ENCODE results near the gene SHISA7.

Gene SHISA7

DNA sequence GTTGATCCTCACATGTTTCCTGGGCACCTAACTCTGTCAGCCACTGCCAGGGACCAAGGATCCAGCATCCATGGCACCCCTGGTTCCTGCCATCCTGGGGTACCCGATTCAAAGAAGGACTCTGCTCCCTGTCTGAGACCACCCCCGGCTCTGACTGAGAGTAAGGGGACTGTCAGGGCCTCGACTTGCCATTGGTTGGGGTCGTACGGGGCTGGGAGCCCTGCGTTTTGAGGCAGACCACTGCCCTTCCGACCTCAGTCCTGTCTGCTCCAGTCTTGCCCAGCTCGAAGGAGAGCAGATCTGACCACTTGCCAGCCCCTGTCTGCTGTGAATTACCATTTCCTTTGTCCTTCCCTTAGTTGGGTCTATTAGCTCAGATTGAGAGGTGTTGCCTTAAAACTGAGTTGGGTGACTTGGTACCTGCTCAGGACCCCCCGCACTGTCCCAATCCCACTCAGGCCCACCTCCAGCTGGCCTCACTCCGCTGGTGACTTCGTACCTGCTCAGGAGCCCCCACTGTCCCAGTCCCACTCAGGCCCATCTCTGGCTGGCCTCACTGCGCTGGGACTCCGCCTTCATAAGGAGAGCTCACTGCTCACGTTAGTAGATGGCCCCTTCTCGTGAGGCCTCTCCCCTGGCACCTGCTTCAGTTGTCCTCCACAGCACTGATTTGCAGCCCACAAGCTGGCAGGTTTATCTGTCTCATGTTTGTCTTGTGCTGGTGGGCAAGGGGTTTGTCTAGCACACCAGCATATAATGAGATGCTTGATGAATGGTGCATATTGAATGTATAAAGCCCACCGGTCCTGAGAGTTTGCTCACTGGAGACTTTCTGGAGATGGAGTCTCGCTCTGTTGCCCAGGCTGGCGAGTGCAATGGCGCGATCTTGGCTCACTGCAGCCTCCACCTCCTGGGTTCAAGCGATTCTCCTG, 53.4 kb downstream of the SHISA7 start:
- DNase-seq (ENCODE audit: low read depth in 2 of 2): no peak

DNA sequence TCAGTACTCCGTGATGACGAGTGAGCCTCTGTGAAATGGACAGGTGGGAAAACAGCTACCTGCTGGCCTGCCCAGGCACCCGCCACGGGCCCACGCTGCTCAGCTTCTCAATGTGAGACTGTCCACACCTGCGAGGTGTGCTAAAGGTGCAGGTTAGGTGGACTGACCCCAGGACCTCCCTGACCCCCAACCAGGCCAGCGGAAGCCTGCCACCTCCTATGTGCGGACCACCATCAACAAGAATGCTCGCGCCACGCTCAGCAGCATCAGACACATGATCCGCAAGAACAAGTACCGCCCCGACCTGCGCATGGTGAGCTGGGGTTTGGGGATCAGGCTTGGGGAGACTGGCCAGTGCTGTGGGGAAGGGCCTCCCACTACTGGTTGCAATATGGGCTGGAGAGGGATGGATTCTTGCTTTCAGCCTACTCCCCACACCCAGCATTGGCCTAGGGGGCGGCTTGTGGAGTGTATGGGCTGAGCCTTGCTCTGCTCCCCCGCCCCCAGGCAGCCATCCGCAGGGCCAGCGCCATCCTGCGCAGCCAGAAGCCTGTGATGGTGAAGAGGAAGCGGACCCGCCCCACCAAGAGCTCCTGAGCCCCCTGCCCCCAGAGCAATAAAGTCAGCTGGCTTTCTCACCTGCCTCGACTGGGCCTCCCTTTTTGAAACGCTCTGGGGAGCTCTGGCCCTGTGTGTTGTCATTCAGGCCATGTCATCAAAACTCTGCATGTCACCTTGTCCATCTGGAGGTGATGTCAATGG, 55.2 kb downstream of the SHISA7 start:
- DNase-seq (ENCODE audit: low read depth in 2 of 2): no peak

DNA sequence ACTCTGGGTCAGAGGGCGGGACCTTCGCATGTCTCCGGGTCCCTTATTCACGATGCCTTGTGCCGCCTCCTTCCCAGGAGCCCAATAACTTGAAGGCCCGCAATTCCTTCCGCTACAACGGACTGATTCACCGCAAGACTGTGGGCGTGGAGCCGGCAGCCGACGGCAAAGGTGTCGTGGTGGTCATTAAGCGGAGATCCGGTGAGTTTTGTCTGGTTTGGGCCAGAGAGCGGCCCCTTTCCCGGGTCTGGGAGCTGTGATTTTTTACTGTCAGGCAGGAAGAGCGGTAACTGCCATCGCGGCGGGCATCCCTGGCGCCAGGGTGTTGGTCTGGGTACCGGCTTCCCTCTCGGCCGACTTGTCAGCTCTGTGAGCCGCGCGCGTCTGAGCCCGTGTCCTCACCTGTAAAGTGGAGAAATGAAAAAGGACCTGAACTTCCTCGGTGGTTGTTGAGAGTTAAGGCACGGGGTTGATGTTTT, 56.6 kb downstream of the SHISA7 start:
- DNase-seq (ENCODE audit: low read depth in 2 of 2): peak in 1 of 2 donors; percentile 38

GRCh38 chr19:55385724-55386492, 57.2 kb downstream of the SHISA7 start, which contains the start of gene RPL28:
Gene RPL28 (plus strand): TSS chr19:55385932. CDS start chr19:55386358, 426 bp downstream.
- DNase-seq (ENCODE audit: low read depth in 2 of 2): peak; percentile 95 to 98

- DNase-seq (ENCODE audit: low read depth in 2 of 2): peak; percentile 95 to 96
These were observed 58.0 kb downstream of the SHISA7 start for GRCh38 chr19:55384920-55385723.

GRCh38 chr19:55384131-55384919, 58.8 kb downstream of the SHISA7 start, which contains the start of gene TMEM238:
Gene TMEM238 (minus strand): TSS chr19:55384292. CDS start chr19:55384259, 33 bp downstream.
- DNase-seq (ENCODE audit: low read depth in 2 of 2): peak in 1 of 2 donors; percentile 32

GRCh38 chr19:55383279-55384130, 59.6 kb downstream of the SHISA7 start:
- DNase-seq (ENCODE audit: low read depth in 2 of 2): peak in 1 of 2 donors; percentile 48

- no peak for DNase-seq (ENCODE audit: low read depth in 2 of 2)
These were observed 60.5 kb downstream of the SHISA7 start for GRCh38 chr19:55382522-55383054.

DNA sequence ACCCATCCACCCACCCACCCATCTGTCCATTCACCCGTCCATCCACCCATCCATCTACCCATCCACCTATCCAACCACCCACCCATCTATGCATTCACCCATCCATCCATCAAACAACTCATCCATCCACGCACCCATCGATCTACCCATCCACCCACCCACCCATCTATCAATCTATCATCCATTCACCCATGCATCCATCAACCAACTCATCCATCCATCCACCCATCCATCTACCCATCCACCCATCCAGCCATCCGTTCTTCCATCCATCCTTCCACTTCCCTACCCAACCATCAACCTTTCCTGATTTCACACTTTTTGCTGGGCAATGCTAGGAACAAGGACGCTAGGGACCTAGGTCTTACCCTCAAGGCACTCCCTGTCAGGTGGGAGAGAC, 61.1 kb downstream of the SHISA7 start:
- DNase-seq (ENCODE audit: low read depth in 2 of 2): no peak

- no peak for DNase-seq (ENCODE audit: low read depth in 2 of 2)
These were observed 63.9 kb downstream of the SHISA7 start for GRCh38 chr19:55379174-55379573.

Data from stimulated activated CD4-positive, alpha-beta T cell treated with anti-CD3 and anti-CD28 coated beads, Interleukin-4, amount 100 ng/mL, for 48 hours (primary cell).